Spleen (tissue), 7 donors: ENCODE results near the gene MSI2.

Experiments used
- CTCF ChIP-seq, 11 experiments: fragments of 200-600 bp in 7 of 11; fragments of 450-650 bp in 4 of 11; sonication (generic) in 4 of 11; IDR thresholded peaks in 8 of 11; conservative IDR thresholded peaks in 3 of 11; 1 replicate in 7 of 11; 2 replicates in 4 of 11; pipeline versions ENCODE4 v1.4.0 to v1.8.0; 2016 to 2021; ENCODE audit warnings: antibody characterized with exemption in 11 of 11, inconsistent platforms in 4 of 11, mild to moderate bottlenecking in 1 of 11
- POLR2A ChIP-seq, 3 donors: fragments of 450-650 bp; IDR thresholded peaks; one replicate each; pipeline ENCODE4 v1.5.1; 2017; ENCODE audit warnings: antibody characterized with exemption in 3 of 3, mild to moderate bottlenecking in 1 of 3
- POLR2AphosphoS5 ChIP-seq, 3 donors: sonication (generic); formaldehyde crosslinking; IDR thresholded peaks; one replicate each; pipeline ENCODE4 v1.5.1; 2017; ENCODE audit warnings: antibody characterized with exemption in 3 of 3
- donor health status: DM: no; HTN: no; CAD: no; lungs with moderate emphysema.
- donor health status: DM: no; HTN: no; CAD: no.
- donor health status: DM: no; HTN: no; CAD: no.

- TF ChIP-seq CTCF (IDR thresholded peaks at IDR 0.05 in 8 of 11, conservative IDR thresholded peaks at IDR 0.05 in 3 of 11) (no peak), POLR2AphosphoS5 (IDR thresholded peaks at IDR 0.05) (no peak), POLR2A (IDR thresholded peaks at IDR 0.05) (no peak)
Measured at GRCh38 chr17:57402681-57403180, 146.4 kb downstream of the MSI2 start.
